ENCODE measurements around the gene IGF2R.
"Not testable (repeated sequence)": the region's sequence is repeated elsewhere in the genome, so short reads cannot be mapped to it uniquely, and the experiment has no call there.

IGF2R gene

DNA sequence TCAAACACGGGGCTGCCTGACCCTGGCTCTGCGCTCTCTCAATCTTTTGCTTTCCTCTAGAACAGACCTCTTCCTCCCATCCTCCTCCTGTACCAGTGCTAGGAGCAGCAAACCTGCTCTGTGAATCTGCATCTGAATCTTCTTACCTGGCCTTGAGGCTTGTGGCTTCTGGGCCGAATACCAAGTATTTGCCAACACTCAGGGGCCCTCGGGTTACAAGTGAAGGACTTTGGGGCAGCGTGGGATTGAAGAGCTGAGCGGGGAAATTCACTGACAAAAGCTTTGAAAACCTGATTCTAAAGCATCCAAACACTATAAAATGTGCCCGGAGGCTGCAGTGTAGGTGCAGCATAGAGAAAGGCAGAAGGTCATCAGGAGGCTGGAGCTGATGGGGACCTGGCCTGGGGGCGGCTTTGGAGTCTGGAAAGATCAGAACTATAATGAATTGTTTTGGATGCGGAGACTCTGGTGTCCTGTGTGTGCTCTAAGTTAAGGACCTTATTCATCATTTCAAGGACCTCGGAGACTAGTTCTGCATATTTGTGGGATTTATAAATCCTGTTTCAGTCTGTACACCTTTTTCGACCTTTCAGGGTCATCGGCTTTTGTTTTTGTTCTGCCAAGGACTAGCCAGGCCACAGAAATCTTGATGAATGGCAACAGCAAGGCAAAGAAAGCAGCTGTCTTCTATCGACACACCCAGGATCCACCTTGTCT lies 16.4 kb upstream of the IGF2R start:
- no peak for DNase-seq

DNA sequence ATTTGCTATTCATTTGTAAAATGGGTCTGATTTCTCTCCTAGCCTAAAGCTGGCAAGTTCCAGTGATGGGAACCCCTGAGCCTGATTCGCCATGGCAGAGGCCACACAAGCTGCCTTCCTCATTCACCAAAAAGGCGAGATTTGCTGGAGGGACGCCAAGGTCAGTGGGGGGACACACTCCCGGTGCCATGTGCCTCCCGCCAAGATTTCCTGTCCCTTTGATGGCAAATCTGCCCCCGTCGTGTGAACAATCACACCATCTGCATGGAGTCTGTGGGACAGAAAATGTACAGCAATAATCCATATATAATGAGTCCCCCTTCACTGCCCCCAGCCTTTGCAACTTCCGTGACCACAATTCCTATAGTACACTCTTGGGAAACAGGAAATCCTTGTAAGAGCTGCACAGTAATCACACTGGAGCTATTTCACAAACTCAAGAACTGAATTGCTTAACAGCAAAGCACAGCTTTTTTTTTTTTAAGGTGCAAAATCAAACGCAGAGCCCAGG lies 15.7 kb upstream of the IGF2R start:
- peak; percentile 74 for DNase-seq

DNA sequence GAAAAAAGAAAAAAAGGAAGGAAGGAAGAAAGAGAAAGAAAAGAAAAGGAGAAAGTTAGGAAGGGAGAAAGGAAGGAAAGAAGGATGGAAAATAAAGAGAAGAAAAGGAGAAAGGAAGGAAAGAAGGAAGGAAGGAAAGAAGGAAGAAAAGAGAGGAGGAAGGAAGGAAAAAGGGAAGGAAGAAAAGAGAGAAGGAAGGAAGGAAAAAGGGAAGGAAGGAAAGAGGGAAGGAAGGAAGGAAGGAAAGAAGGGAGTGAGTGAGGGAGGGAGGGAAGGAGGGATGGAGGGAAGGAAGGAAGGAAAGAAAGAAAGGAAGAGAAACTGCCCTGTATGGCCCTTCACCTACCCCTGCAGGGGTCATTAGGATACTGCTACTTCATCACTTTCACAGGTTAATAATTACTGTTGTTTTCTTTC lies 12.9 kb upstream of the IGF2R start:
- DNase-seq, result no peak

- DNase-seq, result no peak
Observed at GRCh38 chr6:159957071-159957673, 11.7 kb upstream of the IGF2R start.

DNA sequence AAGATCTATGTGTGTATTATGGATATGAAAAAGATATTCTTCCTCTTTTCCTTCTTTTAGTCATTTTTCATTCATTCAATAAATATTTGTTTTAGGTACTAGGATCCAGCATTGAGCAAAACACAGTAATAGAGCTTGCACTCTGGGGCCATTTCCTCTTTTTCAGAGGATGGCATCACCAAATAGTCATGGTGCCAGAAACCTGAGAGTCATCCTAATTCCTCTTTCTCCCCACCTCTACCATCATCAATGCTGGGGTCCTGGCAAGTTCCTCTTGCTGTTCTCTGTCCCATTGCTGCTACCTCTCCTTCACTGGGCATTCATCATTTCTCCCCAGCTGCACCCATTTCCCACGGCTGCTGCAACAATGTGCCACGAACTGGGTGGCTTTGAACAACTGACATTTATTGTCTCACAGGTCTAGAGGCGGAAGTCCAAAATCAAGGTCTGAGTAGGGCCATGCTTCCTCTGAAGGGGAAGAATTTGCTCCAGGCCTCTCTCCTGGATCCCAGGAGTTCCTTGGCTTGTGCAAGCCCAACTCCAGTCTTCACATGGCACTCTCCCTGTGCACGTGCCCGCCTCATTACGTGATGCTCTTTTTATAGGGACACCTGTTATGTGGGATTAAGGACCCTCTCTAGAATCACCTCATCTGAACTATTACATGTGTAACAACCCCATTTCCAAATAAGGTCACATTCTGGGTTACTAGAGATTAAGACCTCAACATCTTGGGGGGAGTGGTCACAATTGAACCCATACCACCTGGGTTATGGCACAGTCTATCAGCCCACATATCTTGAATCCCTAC lies 9.5 kb upstream of the IGF2R start:
- no peak for DNase-seq

- DNase-seq, result no peak
Observed at GRCh38 chr6:159959976-159960384, 8.9 kb upstream of the IGF2R start.

DNA sequence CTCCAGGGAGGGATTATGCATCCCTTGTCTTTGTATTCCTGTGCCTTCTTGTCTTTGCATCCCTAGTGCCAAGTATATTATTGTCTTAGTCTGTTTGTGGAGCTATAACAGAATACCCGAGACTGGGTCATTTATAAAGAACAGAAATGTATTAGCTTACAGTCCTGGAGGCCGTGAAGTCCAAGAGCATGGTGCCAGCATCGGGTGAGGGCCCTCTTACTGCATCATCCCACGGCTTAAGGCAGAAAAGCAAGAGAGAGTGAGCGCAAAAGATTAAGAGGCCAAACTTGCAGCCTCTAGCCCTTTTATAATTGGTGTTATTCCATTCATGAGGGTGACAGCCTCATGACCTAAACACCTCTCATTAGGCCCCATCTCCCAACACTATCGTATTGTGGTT lies 8.4 kb upstream of the IGF2R start:
- DNase-seq, result no peak

- DNase-seq, result peak; percentile 28
Observed at GRCh38 chr6:159961528-159961927, 7.4 kb upstream of the IGF2R start.

GRCh38 chr6:159963111-159963510 lies 5.8 kb upstream of the IGF2R start:
- DNase-seq, result no peak

GRCh38 chr6:159964046-159964445 lies 4.8 kb upstream of the IGF2R start:
- DNase-seq, result no peak

DNA sequence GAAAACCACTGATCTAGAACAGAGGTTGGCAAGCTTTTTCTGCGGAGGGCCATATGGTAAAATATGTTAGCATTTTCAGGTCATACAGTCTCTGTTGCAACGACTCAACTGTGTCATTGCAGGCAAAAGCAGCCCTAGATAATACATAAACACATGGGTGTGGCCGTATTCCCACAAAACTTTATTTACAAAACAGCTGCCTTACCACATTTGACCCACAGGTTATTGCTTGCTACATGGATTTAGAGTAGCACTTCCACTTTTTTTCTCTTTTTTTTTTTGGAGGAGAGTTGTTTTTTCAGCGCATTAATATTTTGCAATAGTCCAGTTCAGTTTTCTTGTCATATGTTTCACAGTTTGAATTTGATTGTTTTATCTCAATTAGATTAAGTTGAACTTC lies 2.5 kb upstream of the IGF2R start:
- no peak for DNase-seq

DNA sequence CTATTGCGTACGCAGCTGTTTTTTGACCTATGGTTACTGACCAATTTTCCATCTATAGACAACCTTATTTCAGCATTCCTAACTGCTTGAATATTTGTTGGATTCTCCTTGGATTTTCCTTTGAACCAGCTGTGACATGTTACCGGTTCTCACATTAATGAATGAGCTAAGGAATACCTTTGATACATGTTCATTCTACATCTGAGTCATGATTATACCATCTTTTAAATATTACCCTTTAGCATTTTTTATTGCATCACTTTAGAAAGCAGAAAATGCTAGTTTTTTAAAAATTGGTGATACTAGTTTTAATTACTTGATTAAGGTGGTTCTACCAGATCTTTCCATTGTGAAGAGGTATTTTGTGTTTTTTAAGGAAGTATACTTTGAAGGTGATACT lies 1.9 kb upstream of the IGF2R start:
- peak; percentile 52 for DNase-seq

DNA sequence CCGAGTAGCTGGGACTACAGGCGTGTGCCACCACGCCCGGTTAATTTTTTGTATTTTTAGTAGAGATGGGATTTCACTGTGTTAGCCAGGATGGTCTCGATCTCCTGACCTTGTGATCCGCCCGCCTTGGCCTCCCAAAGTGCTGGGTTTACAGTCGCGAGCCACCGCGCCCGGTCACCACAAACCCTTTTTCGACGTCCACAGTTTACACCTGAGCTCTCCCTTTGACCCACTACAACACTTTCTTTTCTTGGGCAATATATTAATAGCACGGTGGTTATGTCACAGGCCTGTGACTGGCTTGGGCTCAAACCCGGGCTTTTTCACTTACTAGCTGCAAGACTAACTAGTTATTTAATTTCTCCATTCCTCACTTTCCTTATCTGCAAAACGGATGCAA lies 1.3 kb upstream of the IGF2R start:
- DNase-seq, result not testable (repeated sequence)

DNA sequence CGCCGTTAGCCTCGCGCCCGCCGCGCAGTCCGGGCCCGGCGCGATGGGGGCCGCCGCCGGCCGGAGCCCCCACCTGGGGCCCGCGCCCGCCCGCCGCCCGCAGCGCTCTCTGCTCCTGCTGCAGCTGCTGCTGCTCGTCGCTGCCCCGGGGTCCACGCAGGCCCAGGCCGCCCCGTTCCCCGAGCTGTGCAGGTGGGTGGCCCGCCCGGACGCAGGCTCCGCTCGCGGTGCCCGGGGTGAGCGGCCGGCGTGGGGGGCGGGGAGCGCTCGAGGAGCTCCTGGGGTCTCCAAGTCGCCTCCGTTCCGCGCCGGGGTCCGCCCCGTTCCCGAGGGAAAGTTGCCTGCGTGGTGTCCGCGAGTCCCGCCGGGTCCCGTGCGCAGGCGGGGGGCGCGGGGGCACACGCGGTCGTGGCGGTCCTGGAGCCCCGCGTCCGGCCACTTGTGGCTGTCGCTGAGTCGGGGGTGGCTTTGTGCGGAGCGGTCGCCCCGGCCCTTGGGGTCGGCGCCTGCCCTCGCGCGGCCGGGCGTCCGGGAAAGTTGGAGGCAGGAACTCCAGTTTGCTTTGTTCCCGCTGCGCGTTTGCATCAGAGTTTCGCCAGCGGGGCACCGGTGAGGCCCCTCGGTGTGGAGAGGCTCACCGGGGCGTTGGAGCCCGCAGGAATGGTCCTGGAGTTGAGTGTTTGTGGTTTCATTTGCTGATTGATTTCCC lies 476 bp downstream of the IGF2R start:
- no peak for DNase-seq

- DNase-seq, result peak; percentile 59
Observed at GRCh38 chr6:159969921-159970320, 1.0 kb downstream of the IGF2R start.

DNA sequence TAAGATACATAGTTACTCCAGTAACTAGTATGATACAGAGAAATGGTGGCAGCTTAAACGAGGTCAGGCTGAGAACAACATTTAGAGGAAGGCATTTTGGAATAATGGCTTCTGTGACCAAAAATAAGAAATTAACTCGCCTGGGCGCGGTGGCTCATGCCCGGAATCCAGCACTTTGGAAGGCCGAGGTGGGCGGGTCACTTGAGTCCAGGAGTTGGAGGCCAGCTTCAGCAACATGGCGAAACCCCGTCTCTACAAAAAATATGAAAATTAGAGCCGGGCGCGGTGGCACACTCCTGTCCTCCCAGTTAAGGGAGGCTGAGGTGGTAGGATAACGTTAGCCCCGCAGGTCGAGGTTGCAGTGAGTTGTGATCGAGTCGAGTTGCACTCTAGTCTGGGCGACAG lies 1.8 kb downstream of the IGF2R start:
- DNase-seq, result no peak

DNA sequence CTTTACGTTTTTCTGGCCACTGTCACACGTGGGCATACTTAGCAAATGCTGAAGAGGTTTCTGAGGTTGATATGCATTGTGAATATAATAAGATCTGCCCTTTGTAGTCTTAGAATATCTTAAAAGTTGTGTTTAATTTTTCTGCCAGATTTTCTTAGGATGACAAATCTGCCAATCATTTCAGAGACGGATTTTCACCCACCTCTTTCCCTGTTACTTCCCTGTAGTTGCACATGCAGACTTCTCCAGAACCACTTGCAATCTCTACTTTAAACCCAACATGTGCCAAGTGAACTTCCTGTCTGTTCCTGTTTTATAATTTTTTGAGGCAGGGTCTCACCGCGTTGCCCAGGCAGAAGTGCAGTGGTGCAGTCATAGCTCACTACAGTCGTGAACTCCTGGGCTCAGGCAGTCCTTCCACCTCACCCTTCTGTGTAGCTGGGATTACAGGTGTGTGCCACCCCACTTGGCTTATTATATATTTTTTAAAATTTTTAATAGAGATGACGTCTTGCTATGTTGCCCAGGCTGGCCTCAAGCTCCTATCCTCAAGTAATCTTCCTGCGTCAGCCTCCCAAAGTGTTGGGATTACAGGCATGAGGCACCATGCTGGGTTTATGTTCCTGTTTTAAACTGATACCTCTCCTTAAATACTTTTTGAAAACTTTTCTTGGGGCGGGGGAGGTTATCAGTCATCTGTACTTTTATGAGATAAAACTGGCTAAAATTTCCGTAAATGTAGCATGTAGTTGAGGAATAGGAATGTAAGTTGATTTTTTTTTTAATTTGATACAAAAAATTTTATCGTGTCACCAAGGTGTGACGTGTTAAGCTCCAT lies 2.7 kb downstream of the IGF2R start:
- DNase-seq, result no peak

DNA sequence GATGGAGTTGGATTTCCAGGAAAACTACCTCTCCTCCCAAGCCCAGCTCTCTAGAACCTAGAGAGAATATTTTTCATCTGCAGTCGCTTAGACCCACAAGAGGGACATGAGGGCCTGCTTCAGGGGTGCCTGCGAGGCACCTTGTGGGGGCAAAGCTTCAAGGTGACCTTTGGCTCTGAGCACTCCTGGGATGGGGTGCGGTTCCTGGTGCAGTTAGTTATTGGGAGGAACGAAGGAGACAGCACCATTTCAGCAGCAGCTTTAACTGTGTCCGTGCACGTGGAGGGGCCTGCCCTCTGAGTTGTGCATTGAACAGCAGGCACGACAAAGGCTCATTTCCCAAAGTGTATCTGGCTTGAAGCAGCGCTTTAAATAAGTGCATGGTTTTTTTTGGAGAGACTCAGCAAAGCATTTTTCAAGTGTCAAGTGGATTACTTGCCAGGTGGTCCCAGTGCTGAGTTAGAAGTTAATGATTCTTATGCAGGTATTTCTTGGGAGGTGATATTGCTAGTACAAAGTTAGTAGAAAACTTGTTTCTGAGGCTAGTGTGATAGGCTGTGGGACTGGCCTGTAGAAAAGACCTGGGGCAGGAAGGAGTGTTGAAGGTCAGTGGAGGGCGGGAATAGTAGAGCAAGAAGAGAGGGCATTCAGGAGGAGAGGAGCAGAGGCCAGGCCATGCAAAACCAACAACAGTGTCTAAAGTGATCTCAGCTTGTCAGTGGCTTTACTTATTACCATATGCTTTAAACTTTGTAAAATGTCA lies 3.8 kb downstream of the IGF2R start:
- no peak for DNase-seq

GRCh38 chr6:159973406-159973805 lies 4.5 kb downstream of the IGF2R start:
- peak; percentile 56 for DNase-seq

DNA sequence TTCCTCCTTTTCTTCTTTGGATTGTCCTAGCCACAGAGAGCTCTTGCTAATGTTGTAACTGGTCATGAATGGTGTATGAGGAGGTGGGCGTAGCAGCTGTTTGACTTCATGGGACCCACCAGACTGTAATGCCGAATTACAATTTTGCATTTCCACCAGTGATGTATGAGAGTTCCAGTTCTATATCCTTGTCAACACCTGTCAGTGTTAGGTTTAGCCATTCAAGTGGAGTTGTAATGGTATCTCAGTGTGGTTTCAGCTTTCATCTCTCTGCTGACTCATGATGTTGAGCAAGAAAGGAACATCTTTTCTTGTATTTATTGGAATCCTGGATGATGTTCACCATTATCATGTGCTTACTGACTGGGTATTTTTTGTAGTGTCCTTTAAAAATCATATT lies 5.1 kb downstream of the IGF2R start:
- peak; percentile 74 for DNase-seq

DNA sequence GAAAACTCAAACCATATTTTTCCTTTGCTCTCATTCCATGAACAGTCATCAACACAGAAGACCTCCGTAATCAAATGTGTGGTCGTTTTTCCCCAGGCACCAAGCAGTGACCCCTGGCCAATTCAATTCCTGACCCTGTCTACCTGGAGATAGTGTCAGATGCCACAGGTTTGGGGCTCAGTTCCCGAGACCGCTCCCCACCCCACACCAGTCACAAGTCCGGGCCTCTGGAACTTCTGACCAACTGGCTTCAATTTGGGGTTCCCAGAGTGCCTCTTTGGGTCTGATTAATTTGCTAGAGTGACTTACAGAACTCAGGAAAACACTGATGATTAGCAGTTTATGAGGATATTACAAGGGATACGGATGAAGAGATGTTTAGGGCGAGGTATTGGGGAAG lies 6.0 kb downstream of the IGF2R start:
- DNase-seq, result no peak

Measured in fibroblast of skin of right biceps (primary cell).